WERI-Rb-1 (cell line): ENCODE data around the gene BRK1.
"Not testable (repeated sequence)": the region's sequence is repeated elsewhere in the genome, so short reads cannot be mapped to it uniquely, and the experiment has no call there.

Source experiments
- DNase-seq: peaks from one replicate; pipeline ENCODE4 v3.0.0-alpha.2; 2020
- H3K27ac ChIP-seq: fragments of 250-450 bp; sonication (Bioruptor Pico); 2 replicates; pipeline ENCODE4 v1.5.1; 2020; ENCODE audit warnings: mild to moderate bottlenecking, moderate library complexity
- H3K27me3 ChIP-seq: fragments of 250-450 bp; sonication (Bioruptor Pico); 2 replicates; pipeline ENCODE4 v1.5.1; 2021; ENCODE audit warnings: mild to moderate bottlenecking, low read depth, moderate library complexity; ENCODE audit not compliant: insufficient read depth, severe bottlenecking
- H3K36me3 ChIP-seq: fragments of 250-450 bp; sonication (Bioruptor Pico); 2 replicates; pipeline ENCODE4 v1.5.1; 2020; ENCODE audit warnings: mild to moderate bottlenecking, moderate library complexity
- H3K4me3 ChIP-seq: 2 replicates; pipeline ENCODE4 v1.5.1; 2011; ENCODE audit warnings: low read depth, mild to moderate bottlenecking, control low read depth, low read length
- H3K9me3 ChIP-seq: fragments of 250-450 bp; sonication (Bioruptor Pico); 2 replicates; pipeline ENCODE4 v1.5.1; 2021; ENCODE audit warnings: mild to moderate bottlenecking, moderate library complexity; ENCODE audit not compliant: severe bottlenecking
- TF ChIP-seq, protein P1 (sequence below): IDR thresholded peaks from 2 replicates; pipeline ENCODE4 v1.5.1; 2011; ENCODE audit warnings: low read depth, mild to moderate bottlenecking, control low read depth, inconsistent platforms, low read length

BRK1 gene

GRCh38 chr3:10115326-10116137 is at the start of gene BRK1:
TSS of gene BRK1 (plus strand) at chr3:10115675. CDS start at chr3:10115702, 27 bp downstream.
- peak; percentile 94 for DNase-seq
- Histone ChIP-seq H3K27me3 (no peaks in the 10 kb centered on the region), H3K4me3 (peak within 1 kb of the TSS; percentile 88), H3K27ac (peak within 1 kb of the TSS; percentile 73), H3K36me3 (peaks cover 28% of the 10 kb centered on the region), H3K9me3 (no peaks in the 10 kb centered on the region)
- TF ChIP-seq, protein P1, sequence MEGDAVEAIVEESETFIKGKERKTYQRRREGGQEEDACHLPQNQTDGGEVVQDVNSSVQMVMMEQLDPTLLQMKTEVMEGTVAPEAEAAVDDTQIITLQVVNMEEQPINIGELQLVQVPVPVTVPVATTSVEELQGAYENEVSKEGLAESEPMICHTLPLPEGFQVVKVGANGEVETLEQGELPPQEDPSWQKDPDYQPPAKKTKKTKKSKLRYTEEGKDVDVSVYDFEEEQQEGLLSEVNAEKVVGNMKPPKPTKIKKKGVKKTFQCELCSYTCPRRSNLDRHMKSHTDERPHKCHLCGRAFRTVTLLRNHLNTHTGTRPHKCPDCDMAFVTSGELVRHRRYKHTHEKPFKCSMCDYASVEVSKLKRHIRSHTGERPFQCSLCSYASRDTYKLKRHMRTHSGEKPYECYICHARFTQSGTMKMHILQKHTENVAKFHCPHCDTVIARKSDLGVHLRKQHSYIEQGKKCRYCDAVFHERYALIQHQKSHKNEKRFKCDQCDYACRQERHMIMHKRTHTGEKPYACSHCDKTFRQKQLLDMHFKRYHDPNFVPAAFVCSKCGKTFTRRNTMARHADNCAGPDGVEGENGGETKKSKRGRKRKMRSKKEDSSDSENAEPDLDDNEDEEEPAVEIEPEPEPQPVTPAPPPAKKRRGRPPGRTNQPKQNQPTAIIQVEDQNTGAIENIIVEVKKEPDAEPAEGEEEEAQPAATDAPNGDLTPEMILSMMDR, result no peak

DNA sequence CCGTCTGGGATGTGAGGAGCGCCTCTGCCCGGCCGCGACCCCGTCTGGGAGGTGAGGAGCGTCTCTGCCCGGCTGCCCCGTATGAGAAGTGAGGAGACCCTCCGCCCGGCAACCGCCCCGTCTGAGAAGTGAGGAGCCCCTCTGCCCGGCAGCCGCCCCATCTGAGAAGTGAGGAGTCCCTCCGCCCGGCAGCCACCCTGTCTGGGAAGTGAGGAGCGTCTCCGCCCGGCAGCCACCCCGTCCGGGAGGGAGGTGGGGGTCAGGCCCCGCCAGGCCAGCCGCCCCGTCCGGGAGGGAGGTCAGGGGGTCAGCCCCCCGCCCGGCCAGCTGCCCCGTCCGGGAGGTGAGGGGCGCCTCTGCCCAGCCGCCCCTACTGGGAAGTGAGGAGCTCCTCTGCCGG is 45.4 kb upstream of the BRK1 start:
- H3K9me3 ChIP-seq, H3K27ac ChIP-seq, H3K27me3 ChIP-seq, DNase-seq, H3K4me3 ChIP-seq: not testable (repeated sequence)
- H3K36me3 ChIP-seq, result peaks cover 30% of the 10 kb centered on the region

DNA sequence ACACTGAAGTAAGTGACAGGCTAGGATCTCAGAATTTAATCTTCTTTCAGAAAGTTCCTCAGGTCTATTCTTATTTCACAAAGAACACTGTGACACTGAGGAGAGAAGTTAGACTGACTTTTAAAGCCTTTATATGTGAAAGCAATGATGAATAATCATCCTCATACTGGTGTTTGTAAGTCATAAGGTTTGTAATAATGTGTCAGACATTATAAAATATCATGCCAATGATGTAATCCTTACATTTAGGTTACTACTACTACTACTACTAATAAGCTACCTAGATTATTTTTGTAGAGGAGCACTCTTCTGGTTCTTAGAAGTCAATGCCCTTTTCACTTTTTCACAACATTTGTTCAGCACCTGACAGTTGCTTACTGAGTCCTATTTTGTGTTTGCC is 40.8 kb upstream of the BRK1 start:
- peaks cover 29% of the 10 kb centered on the region for H3K36me3 ChIP-seq
- DNase-seq, result no peak
- TF ChIP-seq, protein P1, result no peak

DNA sequence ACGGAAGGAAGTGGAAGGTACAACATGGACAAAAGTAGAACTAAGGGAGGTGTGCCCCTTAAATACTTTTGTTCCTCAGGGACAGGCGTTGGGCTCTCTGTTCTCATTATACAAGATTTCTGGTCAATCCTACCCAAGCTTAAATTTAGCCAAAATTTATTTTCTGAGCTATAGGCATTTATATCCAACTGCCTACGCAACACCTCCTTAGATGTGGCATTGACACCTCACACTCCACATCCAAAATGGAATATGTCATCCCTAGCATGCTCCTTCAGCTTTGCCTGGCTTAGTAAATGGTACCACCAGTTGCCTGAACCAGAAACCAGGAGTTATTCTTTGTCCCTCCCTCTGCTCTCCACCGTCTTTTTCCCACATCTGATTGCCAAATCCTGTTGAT is 33.6 kb upstream of the BRK1 start:
- Histone ChIP-seq H3K36me3 (peaks cover 52% of the 10 kb centered on the region), H3K27me3 (no peaks in the 10 kb centered on the region), H3K9me3 (no peaks in the 10 kb centered on the region), H3K4me3 (no peak overlapping the region), H3K27ac (no peak overlapping the region)
- TF ChIP-seq, protein P1, result no peak
- no peak for DNase-seq

More for the DNA sequence above, 40.8 kb upstream of the BRK1 start:
- Histone ChIP-seq H3K9me3 (no peaks in the 10 kb centered on the region), H3K27ac (no peak overlapping the region), H3K27me3 (no peaks in the 10 kb centered on the region), H3K4me3 (no peak overlapping the region)

DNA sequence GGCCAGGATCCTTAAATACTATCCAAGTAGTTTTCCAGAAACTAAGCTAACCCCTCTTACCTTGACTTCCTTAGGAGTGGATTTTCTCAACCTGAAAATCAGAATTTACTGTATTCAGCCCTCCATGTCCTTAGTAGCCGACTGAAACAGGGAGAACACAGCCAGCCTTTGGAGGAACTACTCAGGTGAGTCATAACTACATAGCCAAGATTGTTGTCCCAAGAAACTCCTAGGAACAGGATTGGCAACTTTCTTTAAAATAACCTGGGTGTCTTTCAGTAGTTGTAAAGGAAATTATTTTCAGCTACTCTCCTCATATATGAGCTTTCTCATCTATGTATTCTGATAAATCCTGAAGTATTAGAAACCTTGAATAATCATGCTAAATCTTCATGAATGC is 29.7 kb upstream of the BRK1 start:
- no peak overlapping the region for H3K27ac ChIP-seq
- no peak overlapping the region for H3K4me3 ChIP-seq
- no peak for DNase-seq
- H3K9me3 ChIP-seq, result no peaks in the 10 kb centered on the region
- no peaks in the 10 kb centered on the region for H3K27me3 ChIP-seq
- TF ChIP-seq, protein P1, result no peak
- peaks cover 49% of the 10 kb centered on the region for H3K36me3 ChIP-seq

GRCh38 chr3:10088256-10088655 is 27.2 kb upstream of the BRK1 start:
- peaks cover 46% of the 10 kb centered on the region for H3K36me3 ChIP-seq
- no peak overlapping the region for H3K27ac ChIP-seq
- TF ChIP-seq, protein P1, result no peak
- DNase-seq, result no peak
- H3K9me3 ChIP-seq, result no peaks in the 10 kb centered on the region
- no peaks in the 10 kb centered on the region for H3K27me3 ChIP-seq
- H3K4me3 ChIP-seq, result no peak overlapping the region
